IPS-NIHi7 (cell line): Measurements from ENCODE around the gene KCNJ18.
"Not testable (repeated sequence)": the region's sequence is repeated elsewhere in the genome, so short reads cannot be mapped to it uniquely, and the experiment has no call there.

Source experiments
- DNase-seq: peaks from one replicate; pipeline ENCODE4 v3.0.0; 2012; ENCODE audit warnings: mixed read lengths; ENCODE audit errors: extremely low spot score

The KCNJ18 gene

DNA sequence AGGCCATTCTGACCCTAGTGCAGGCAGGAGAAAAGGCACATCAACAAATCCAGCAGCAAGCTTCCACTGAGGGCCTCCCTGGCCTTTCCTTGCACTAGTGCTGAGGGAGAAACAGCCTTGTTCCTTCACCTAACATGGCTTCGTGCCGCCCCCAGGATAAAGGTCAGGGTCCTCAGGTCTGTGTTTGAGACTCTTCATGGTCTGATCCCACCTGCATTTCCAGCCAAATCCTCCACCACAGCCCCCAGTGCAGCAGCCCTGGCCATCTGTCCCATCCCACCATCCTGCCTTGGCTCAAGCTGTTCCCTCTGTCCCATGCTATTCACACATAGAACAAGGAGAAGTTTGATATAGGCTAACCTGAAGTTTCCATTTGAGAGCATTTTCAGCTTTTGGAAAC lies 20.9 kb upstream of the KCNJ18 start:
- DNase-seq = not testable (repeated sequence)

- DNase-seq = not testable (repeated sequence)
Measured at GRCh38 chr17:21671871-21672270, 20.5 kb upstream of the KCNJ18 start.

- not testable (repeated sequence) for DNase-seq
Measured at GRCh38 chr17:21673451-21674241, 18.7 kb upstream of the KCNJ18 start.

- no peak for DNase-seq
Measured at GRCh38 chr17:21674242-21674731, 18.0 kb upstream of the KCNJ18 start.

DNA sequence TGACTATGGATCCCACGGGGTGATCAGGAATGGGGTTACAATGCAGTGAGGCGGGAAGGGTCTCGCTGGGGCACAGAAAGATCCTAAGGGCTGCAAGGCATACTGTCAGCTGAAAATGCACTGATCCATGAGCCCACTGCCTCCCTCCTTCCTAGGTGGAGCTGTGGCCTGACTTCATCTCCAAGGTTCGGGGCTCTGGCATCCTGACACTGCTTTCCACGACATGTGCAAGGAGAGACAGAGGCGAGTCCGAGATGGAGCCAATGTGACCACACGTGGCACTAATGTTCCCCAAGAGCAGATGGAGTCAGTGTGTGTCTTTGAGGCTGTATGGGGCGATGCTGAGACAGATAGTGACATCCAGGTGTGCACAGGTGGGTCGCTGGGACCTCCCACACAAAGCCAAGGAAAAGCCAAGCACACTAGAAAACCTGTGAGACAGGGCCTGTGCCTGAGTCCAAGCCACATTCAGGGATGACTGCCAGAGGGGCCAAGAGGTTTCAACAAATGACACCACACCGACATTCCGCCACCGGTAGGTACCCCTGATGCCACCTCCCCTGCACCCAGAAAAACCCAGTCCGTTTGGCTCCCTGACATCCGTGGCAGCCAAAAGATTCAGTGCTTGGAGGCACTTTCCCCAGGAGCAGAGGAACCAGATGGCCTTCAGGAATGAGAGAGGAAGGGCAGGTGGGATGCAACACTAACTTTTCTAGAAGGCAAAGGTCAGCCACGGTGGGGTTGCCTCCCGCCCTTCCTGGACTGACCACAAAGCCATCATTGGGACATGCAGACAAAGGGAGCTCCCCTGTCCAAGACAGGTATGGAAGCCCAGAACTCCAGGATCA lies 17.2 kb upstream of the KCNJ18 start:
- not testable (repeated sequence) for DNase-seq

- DNase-seq = not testable (repeated sequence)
Measured at GRCh38 chr17:21675739-21676130, 16.6 kb upstream of the KCNJ18 start.

DNA sequence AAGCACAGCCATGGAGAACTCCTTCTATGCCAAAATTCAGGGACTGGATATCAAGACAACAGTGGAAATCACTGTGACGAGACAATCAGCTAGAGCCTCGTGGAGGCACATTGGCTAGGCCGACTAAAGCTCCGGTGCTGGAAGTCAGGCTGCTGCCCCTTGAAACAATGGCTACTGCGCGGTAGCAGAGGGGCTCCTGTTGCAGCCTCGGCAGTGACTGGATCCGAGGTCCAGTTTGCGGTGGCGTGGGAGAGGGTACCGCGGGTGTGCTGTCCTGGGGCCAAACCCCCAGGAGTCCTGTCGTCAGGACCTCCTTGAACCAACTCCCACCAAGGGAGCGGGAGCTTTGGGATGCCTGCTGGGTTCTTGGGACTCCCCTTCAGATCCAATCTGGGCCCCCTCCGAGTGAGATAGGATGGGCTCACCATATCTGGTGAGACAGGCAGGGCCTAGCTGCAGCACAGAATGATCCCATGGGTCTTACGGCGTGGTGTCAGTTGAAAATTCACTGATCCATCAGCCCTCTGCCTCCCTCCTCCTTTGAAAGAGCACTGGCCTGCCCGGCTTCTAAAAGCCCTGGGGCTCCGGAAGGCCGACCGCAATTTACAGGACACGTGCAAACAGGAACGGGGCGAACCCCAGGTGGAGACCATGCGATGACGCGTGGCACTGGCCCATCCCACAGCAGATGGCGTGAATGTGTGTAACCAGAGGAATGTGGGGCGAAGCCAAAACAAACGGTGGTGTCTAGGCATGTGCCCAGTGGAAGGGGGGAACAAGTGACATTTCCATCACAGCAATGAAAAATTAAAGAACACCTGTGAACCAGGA lies 15.8 kb upstream of the KCNJ18 start:
- no peak for DNase-seq

- DNase-seq = no peak
Measured at GRCh38 chr17:21677126-21677910, 15.0 kb upstream of the KCNJ18 start.

DNA sequence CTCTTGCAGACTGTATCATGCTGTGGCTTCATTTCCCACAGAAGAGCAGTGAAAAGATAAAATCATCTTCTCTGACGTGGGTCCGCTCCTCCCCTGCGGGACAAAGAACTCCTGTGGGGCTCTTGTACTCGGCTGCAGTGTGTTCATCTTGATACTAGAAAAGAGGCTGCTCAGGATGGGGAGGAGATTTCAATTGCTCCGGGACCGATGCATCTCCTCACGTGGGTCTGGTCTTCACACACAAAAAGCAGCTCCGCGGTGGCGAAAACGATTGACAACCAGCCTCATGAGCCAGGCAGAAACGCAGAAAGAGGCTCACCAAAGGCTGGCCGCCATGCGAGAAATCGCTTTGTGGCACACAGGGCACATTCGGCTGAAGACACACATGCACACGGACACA lies 14.4 kb upstream of the KCNJ18 start:
- no peak for DNase-seq

- DNase-seq = no peak
Measured at GRCh38 chr17:21678393-21679081, 13.8 kb upstream of the KCNJ18 start.

DNA sequence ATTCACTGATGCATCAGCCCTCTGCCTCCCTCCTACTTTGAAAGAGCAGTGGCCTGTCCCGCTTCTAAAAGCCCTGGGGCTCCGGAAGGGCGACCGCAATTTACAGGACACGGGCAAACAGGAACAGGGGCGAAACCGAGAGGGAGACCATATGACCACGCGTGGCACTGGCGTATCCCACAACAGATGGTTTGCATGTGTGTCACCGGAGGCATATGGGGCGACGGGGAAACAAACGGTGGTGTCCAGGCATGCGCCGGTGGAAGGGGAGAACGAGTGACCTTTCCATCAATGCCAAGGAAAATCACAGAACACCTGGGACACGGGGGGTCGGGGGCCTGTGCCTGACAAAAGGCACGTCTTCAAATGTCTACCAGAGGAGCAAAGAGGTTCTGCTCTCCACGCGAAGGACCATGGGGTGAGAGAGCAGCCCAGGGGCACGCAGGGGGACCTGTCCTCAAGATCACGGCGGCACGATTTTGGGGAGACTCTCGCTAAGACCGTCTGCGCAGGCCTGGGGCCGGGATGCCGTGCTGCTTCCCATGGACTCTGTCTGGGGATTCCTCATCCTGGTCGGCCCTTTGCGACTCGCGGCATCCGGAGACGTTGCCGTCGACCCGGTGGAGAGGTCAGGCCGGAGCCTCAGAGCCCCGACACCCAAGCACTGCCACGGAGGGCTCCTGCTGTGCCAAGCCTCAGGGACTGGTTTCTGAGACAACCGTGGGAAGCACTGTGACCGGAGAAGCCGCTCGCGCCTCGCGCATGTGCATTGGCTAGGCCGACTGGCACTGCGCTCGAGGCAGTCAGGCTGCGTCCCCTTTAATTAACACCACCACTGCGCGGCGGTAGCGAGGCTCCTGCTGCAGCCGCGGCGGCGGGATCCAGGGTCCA lies 12.8 kb upstream of the KCNJ18 start:
- DNase-seq = no peak

- DNase-seq = no peak
Measured at GRCh38 chr17:21680366-21680765, 12.0 kb upstream of the KCNJ18 start.

DNA sequence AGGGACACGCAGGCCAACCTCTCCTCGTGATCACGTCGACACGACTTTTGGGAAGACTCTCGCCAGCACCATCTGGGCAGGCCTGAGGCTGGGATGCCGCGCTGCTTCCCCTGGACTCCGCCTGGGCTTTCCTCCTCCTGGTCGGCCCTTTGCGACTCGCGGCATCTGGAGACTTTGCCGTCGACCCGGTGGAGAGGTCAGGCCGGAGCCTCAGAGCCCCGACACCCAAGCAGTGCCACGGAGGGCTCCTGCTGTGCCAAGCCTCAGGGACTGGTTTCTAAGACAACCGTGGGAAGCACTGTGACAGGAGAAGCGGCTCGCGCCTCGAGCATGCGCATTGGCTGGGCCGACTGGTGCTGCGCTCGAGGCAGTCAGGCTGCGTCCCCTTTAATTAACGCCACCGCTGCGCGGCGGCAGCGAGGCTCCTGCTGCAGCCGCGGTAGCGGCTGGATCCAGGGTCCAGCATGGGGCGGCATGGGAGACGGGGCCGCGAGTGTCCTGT lies 11.4 kb upstream of the KCNJ18 start:
- DNase-seq = not testable (repeated sequence)

DNA sequence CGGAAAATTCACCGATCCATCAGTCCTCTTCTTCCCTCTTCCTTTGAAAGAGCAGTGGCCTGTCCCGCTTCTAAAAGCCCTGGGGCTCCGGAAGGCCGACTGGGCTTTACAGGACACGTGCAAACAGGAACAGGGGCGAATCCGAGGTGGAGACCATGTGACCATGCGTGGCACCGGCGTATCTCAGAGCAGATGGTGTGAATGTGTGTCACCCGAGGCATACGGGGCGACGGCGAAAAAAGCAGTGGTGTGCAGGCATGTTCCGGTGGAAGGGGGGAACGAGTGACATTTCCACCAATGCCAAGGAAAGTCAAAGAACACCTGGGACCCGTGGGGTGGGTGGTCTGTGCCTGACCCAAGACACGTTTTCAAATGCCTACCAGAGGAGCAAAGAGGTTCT lies 10.7 kb upstream of the KCNJ18 start:
- DNase-seq = not testable (repeated sequence)

GRCh38 chr17:21682130-21682529 lies 10.2 kb upstream of the KCNJ18 start:
- not testable (repeated sequence) for DNase-seq

- not testable (repeated sequence) for DNase-seq
Measured at GRCh38 chr17:21683142-21683712, 9.1 kb upstream of the KCNJ18 start.

GRCh38 chr17:21683897-21684296 lies 8.4 kb upstream of the KCNJ18 start:
- DNase-seq = not testable (repeated sequence)

- not testable (repeated sequence) for DNase-seq
Measured at GRCh38 chr17:21684384-21684783, 7.9 kb upstream of the KCNJ18 start.
